Stimulated activated CD8-positive, alpha-beta memory T cell treated with anti-CD3 and anti-CD28 coated beads, Interleukin-7, amount 100 ng/mL, for 4 hours (primary cell): ENCODE data around the gene CHPF2.

ENCODE experiments used
- DNase-seq, 2 donors: peaks; one replicate each; pipeline ENCODE4 v3.0.0-alpha.2; 2020; ENCODE audit warnings: low read depth in 2 of 2

The CHPF2 gene

GRCh38 chr7:151204383-151205032 is 27.8 kb upstream of the CHPF2 start:
- DNase-seq = no peak

GRCh38 chr7:151205730-151206129 is 26.6 kb upstream of the CHPF2 start:
- no peak for DNase-seq

GRCh38 chr7:151206914-151207313 is 25.4 kb upstream of the CHPF2 start:
- no peak for DNase-seq

GRCh38 chr7:151207315-151207714 is 25.0 kb upstream of the CHPF2 start:
- DNase-seq = no peak

GRCh38 chr7:151207804-151208203 is 24.5 kb upstream of the CHPF2 start:
- DNase-seq = no peak

GRCh38 chr7:151208253-151208862 is 23.9 kb upstream of the CHPF2 start:
- DNase-seq = no peak

GRCh38 chr7:151209588-151209987 is 22.7 kb upstream of the CHPF2 start:
- no peak for DNase-seq

- DNase-seq = no peak
Observed at GRCh38 chr7:151210087-151210854, 22.0 kb upstream of the CHPF2 start, which contains the start of gene H2BK1. Gene H2BK1 (minus strand): TSS chr7:151210488. CDS start chr7:151210318, 170 bp downstream.

GRCh38 chr7:151211155-151211772 is 21.0 kb upstream of the CHPF2 start:
- DNase-seq = no peak

- no peak for DNase-seq
Observed at GRCh38 chr7:151212626-151213025, 19.7 kb upstream of the CHPF2 start.

- DNase-seq = no peak
Observed at GRCh38 chr7:151213826-151214225, 18.5 kb upstream of the CHPF2 start.

GRCh38 chr7:151215396-151215795 is 16.9 kb upstream of the CHPF2 start:
- no peak for DNase-seq

- no peak for DNase-seq
Observed at GRCh38 chr7:151218170-151218569, 14.1 kb upstream of the CHPF2 start.

GRCh38 chr7:151223728-151224127 is 8.6 kb upstream of the CHPF2 start:
- no peak for DNase-seq

GRCh38 chr7:151225948-151226510 is 6.3 kb upstream of the CHPF2 start:
- DNase-seq = no peak

GRCh38 chr7:151226560-151226874 is 5.8 kb upstream of the CHPF2 start:
- DNase-seq = no peak

GRCh38 chr7:151226875-151227782 is 5.2 kb upstream of the CHPF2 start, which contains the start of gene ABCF2:
Gene ABCF2 (minus strand): TSS chr7:151227205. CDS start chr7:151226458, 747 bp downstream.
- DNase-seq = peak; percentile 97 to 99

- no peak for DNase-seq
Observed at GRCh38 chr7:151228024-151228866, 4.0 kb upstream of the CHPF2 start.

GRCh38 chr7:151229249-151229648 is 3.0 kb upstream of the CHPF2 start:
- DNase-seq = no peak

GRCh38 chr7:151231080-151231479 is 1.2 kb upstream of the CHPF2 start:
- no peak for DNase-seq
